EL (cell line): ENCODE results near the gene ACAD9.
"Not testable (repeated sequence)": the region's sequence is repeated elsewhere in the genome, so short reads cannot be mapped to it uniquely, and the experiment has no call there.

Experiments used
- DNase-seq: peaks from one replicate; pipeline ENCODE4 v3.0.0-alpha.2; 2016

ACAD9 gene

GRCh38 chr3:128879125-128879969 is at the start of gene ACAD9:
ACAD9 (plus strand) TSS chr3:128879620; CDS start chr3:128879692, 72 bp downstream.
- DNase-seq: peak; percentile 97

GRCh38 chr3:128829925-128830625 is 49.3 kb upstream of the ACAD9 start:
- DNase-seq: not testable (repeated sequence)

- not testable (repeated sequence) for DNase-seq
Measured at GRCh38 chr3:128830762-128831161, 48.7 kb upstream of the ACAD9 start.

- not testable (repeated sequence) for DNase-seq
Measured at GRCh38 chr3:128832979-128833378, 46.4 kb upstream of the ACAD9 start.

GRCh38 chr3:128835096-128835495 is 44.3 kb upstream of the ACAD9 start:
- DNase-seq: no peak

- no peak for DNase-seq
Measured at GRCh38 chr3:128841926-128842920, 37.2 kb upstream of the ACAD9 start.

- DNase-seq: no peak
Measured at GRCh38 chr3:128844502-128844901, 34.9 kb upstream of the ACAD9 start.

- DNase-seq: no peak
Measured at GRCh38 chr3:128845119-128845777, 34.2 kb upstream of the ACAD9 start.

- peak; percentile 85 for DNase-seq
Measured at GRCh38 chr3:128845778-128846485, 33.5 kb upstream of the ACAD9 start.

- DNase-seq: no peak
Measured at GRCh38 chr3:128846486-128846891, 32.9 kb upstream of the ACAD9 start.

GRCh38 chr3:128847666-128848370 is 31.6 kb upstream of the ACAD9 start:
- DNase-seq: no peak

GRCh38 chr3:128848936-128849335 is 30.5 kb upstream of the ACAD9 start:
- DNase-seq: no peak

GRCh38 chr3:128849911-128850455 is 29.4 kb upstream of the ACAD9 start:
- peak; percentile 54 for DNase-seq

- no peak for DNase-seq
Measured at GRCh38 chr3:128850544-128850943, 28.9 kb upstream of the ACAD9 start.

- DNase-seq: no peak
Measured at GRCh38 chr3:128851601-128852000, 27.8 kb upstream of the ACAD9 start.

- no peak for DNase-seq
Measured at GRCh38 chr3:128853826-128854225, 25.6 kb upstream of the ACAD9 start.

- no peak for DNase-seq
Measured at GRCh38 chr3:128854475-128854874, 24.9 kb upstream of the ACAD9 start.

GRCh38 chr3:128855569-128855968 is 23.9 kb upstream of the ACAD9 start:
- no peak for DNase-seq

GRCh38 chr3:128858167-128858566 is 21.3 kb upstream of the ACAD9 start:
- DNase-seq: peak; percentile 19

- no peak for DNase-seq
Measured at GRCh38 chr3:128859630-128860029, 19.8 kb upstream of the ACAD9 start.

GRCh38 chr3:128861491-128861890 is 17.9 kb upstream of the ACAD9 start:
- no peak for DNase-seq
